Stimulated activated CD4-positive, alpha-beta T cell treated with anti-CD3 and anti-CD28 coated beads, Interleukin-12 subunit alpha, Interleukin-12 subunit beta, amount 100 ng/mL, for 24 hours (primary cell): Measurements from ENCODE around the gene CEACAM6.
A peak's percentile ranks its signal among the peaks of the same experiment; 100 is the strongest.
"Not testable (repeated sequence)": the region's sequence is repeated elsewhere in the genome, so short reads cannot be mapped to it uniquely, and the experiment has no call there.

Source experiments
- DNase-seq, 2 experiments: peaks; one replicate each; pipeline ENCODE4 v3.0.0-alpha.2; 2020; ENCODE audit warnings: low read depth in 2 of 2

The CEACAM6 gene

DNA sequence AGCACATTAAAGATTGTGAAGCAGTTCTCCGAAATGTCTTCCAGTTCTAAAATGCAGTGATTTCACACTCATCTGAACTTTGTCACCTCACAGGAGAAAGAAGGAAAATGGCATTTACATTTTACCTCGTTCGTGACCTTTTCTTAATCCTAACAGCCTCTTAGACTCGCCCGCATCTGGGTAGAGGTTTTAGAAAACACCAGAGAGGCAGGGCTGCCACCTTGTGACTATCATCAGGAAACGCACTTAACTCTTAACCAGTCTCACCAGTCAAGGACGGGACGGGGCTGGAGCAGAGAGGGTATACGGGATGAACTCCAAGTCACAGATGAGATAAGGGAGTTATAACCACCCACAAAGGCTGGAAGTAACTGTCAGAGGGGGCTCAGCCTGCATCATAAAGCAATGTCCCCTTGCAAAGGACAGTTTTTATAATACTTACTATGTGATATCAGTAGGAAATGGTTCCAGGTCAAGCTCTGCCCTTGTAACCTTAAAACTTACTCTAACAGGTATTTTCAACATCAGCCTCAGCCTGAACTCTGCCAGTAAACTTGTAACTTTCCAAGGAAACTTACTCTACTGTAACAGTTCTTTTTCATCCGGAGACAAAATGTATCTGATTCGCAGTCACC is 8.6 kb upstream of the CEACAM6 start:
- DNase-seq = peak; percentile 30 to 33

DNA sequence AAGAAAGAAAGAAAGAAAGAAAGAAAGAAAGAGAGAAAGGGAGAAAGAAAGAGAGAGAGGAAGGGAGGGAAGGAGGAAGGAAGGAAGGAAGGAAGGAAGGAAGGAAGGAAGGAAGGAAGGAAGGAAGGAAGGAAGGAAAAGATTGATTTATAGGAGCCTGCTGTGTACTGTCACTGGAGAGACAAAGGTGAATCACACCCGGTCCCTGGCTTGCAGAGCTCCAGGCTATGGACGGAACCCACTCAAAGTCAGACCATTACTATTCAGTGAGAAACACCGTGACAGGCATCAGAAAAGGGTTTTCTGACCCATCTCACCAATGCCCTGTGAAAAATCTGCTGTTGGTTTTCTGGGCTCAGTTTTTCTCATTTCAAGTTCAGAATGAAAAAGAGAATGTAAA is 7.3 kb upstream of the CEACAM6 start:
- no peak for DNase-seq

DNA sequence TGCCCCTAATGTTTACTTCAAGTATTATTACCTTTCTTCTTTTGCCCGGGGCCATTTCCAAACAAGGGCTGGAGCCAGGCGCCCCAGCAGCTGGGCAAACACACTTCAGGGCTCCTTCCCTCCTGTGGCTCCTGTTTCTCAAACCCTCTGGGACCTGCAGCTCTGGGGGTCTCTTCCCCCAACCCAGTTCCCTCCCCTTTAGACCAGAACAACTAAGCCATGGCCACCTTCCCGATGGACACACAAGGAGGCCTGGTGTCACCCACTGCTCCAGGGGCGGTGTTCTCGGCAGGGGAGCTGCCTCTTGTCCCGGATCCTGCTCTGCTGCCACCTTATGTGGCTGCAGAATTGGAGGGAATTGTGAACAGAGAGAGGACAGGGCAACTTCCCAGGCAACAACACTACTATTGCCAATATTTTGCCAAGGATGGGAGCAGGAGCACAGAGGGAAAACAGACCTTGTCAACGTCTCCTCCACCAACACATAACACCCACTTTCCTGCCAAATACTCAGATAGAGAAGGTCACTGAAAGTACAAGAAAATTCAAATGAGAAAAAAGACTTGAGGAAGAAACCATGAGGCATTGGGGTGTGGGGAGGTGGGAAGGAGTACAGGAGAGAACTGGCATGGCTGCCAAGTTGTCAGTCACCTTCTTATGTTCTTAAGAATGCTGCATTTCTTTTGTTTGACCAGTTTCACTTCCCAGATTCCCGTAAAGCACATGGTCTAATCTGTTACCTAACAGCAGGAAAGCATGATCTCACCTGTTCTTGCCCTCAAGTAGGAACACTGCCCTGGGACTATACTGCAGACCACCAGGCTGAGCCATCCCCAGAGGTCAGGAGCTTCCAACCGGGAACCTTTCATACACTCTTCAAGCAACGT is 4.8 kb upstream of the CEACAM6 start:
- DNase-seq = not testable (repeated sequence)

DNA sequence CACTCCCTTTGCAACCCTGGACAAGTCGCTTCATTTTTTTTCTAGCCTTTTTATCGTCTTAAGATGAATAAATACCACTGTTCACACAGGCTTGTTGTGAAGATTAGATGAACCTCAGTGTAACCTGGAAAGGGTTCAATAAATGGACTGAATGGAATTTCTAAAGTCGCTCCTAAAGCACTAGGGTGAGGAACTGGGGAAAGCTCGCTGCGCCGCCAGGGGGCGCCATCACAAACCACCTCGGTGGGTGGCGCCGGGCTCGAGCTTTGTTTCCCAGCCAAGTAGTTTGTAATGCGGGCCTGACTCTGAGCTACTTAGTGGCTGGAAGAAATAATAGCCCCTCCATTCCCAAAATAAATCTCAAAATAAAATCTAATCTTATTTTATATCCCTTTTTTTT is 2.2 kb upstream of the CEACAM6 start:
- DNase-seq = peak; percentile 54 to 73

DNA sequence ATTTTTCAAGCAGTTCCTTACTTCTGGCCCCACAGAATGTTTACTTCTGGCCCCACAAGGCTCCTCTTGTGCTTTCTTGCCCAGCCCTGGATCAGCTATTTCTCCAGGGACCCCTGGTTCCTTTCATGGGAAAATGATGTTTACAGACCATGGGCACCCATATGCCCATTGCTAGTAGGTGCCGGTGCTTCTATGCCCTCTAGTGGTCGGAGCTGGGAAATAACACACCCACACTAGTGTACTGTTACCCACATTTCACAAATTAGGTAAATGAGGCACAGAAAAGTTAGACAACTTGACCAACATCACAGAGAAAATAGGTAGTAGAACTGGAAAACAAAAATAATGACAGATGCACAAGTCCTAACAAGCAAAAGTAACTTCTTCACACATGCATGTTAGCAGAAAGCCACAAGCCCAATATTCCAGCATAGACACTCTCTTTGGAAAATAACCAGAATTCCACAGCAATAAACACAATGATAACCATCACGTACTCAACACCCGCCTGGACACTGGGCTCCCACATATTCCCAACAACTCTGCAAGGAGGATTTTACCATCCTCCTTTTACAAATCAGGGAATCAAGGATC is 1.3 kb upstream of the CEACAM6 start:
- DNase-seq = peak; percentile 36 to 74

DNA sequence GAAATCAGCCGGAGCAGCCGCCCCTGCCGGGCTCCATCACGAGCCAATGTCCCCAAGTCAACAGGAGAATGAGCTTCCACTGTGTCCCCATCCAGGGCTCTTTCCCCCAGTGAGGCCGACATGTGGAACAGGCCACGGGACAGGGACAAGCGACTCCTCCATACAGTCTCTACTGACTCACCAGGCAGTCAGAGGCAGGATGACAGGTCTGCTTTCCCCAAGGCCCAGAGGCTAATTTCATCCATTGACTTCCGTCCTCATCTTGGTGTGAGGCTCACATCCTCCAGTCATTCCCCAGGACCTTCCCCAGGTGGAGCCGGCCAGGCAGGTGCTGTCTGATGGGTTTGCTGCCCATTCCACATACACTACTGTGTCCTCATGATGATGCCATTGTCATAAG is 3.5 kb downstream of the CEACAM6 start:
- no peak for DNase-seq

DNA sequence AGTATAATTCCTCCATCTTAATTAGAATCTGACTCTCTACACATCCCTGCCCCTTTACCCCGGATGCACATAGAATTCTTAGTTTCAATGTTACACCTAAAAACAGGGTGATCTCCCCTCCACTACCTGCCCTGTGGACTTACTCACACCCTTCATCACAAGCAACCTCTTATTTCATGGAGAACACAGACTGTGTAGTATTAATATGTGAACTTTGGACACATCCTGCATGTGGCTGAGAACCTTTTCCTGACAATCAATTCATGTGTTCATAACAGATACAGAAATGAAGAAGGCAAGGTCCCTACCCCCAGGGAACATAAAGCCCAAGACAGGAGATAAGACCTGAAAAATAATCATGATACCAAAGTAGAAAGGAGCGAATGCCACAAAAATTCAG is 11.8 kb downstream of the CEACAM6 start:
- no peak for DNase-seq

DNA sequence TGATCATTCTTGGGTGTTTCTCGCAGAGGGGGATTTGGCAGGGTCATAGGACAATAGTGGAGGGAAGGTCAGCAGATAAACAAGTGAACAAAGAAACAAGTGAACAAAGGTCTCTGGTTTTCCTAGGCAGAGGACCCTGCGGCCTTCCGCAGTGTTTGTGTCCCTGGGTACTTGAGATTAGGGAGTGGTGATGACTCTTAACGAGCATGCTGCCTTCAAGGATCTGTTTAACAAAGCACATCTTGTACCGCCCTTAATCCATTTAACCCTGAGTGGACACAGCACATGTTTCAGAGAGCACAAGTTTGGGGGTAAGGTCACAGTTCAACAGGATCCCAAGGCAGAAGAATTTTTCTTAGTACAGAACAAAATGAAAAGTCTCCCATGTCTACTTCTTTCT is 12.8 kb downstream of the CEACAM6 start:
- not testable (repeated sequence) for DNase-seq

DNA sequence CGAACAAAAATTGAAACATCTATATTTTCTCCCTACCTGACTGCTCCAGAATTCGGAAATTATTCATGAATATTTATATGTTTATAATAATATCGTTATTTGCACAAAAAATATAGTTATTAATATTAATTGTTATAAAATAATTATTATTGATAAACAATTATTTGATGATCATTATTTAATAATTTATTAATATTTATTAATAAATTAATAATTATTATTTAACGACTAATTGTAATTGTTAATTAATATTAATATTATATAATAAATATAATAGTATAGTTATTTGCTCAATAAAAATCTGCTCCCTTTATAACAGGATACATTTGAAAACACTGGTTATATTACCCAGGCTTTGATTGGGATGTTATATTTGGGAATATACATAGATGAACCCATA is 14.3 kb downstream of the CEACAM6 start:
- no peak for DNase-seq

DNA sequence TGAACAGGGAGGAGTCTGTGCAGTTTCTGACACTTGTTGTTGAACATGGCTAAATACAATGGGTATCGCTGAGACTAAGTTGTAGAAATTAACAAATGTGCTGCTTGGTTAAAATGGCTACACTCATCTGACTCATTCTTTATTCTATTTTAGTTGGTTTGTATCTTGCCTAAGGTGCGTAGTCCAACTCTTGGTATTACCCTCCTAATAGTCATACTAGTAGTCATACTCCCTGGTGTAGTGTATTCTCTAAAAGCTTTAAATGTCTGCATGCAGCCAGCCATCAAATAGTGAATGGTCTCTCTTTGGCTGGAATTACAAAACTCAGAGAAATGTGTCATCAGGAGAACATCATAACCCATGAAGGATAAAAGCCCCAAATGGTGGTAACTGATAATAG is 16.1 kb downstream of the CEACAM6 start:
- no peak for DNase-seq

DNA sequence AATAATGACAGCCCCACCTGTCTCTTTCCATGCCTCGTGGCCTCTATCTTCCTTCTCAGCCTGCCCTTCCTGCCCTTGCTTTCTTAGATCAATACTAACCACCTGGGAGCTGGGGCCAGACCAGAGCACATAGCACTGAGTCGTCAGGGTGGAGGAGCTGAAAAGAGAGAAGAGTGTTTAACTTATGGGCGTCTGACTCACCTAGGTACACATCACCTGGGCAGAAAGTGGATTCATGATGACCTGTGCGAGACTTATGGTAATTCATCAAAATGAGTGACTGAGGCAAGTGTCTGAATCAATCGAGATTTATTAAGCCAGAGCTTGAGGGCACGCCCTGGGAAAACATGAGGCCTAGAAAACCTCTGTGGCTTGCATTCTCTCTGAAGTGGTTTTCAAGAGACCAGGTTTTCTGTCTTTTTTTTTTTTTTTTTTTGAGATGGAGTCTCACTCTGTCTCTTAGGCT is 19.2 kb downstream of the CEACAM6 start:
- peak; percentile 17 to 35 for DNase-seq

DNA sequence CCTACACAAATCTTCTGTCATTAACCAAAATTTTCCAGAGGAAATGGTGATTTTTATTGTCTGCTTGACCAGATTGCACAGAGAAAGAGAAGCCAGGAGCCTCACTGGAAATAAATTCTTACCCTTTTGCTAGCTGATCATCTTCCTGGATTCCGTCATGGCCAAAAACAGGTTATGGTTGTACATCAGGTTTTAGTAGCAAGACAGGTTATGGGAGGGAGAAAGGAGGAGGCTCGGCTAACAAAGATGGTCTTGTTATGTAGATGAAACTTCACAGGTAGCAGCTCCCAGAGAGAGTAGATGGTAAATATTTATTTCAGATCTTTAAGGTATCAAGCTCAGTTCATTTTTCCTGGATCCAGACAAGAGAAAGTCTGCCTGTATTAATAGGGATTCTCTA is 21.4 kb downstream of the CEACAM6 start:
- DNase-seq = no peak

DNA sequence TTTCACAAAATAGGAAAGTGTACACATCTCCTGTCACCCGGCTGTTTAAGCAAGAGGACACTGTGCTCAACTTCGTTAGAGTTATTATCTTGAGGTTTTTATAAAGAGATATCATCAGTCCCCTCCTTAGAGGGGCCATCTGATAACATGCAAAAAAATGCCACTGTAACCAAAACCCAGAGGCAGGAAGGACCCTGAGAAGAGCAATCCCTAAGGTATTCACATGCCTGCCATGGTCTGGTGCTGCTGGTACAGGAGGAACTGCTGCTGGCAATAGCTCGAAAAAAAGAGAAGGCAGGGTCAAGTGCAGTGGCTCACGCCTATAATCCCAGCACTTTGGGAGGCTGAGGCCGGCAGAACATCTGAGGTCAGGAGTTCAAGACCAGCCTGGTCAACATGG is 28.3 kb downstream of the CEACAM6 start:
- no peak for DNase-seq

DNA sequence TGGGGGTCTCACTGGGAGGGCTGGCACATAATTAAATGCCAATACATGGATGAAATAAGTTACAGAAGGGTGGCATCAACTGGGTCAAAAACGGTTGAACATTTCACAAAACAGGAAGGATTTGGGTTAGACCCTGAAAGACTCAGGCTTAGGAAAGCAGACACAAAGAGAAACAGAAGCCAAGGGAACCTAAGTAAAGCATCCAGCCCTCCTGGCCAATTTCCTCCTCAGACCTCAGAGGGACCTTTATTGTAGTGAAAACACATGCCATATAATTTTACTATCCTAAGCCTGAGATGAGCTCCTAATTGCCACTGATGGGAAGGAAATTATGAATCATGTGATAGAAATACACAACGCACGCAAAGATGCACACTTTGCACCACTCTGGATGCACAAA is 29.0 kb downstream of the CEACAM6 start:
- DNase-seq = no peak

DNA sequence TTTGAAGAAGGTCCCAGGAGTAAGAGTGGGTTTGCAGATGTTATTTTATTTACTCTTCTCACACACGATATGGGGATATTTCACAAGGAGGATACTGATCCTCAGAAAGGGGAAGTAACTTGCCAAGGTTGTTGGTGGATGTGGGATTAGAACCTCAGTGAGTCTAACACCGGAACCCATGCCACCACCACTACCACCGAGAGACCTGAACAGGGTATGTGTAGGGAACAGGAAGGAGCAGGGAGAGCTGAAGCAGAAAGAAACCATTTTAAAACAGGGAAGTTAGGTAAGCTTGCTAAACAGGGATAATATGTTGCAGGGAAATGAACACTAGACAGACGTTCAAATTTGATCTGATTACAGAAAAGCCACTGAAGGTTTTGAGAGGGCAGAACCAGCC is 29.4 kb downstream of the CEACAM6 start:
- no peak for DNase-seq

DNA sequence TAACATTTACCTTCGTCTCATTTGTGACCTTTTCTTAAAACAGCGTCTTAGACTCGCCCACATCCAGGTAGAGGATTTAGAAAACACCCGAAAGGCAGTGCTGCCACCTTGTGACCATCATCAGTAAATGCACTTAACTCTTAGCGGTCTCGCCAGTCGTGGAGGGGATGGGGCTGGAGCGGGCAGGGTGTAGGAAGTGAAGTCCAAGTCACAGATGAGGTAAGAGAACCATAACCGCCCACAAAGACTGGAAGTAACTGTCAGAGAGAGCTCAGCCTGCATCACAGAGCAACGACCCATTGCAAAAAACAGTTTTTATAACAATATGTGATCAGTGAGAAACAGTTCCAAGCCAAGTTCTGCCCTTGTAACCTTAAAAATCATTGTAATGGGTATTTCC is 30.3 kb downstream of the CEACAM6 start:
- DNase-seq = peak; percentile 40 to 58

DNA sequence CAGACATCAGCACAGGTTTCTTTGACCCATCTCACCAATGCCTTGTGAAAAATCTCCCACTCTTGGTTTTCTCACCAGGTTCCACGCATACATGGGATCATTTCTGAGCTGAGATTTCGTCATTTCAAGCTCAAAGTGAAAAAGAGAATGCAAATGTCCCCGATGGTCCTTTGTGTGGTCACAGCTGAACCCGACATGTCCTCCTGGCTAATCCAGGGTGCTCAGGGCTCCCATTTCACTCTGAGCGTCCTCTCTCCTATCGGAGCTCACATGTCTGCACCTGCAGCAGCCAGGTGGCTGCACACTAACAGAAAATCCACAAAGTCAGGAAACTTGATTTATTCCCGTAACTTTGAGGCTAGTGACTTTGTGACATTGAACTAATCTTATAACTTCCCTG is 31.7 kb downstream of the CEACAM6 start:
- no peak for DNase-seq

DNA sequence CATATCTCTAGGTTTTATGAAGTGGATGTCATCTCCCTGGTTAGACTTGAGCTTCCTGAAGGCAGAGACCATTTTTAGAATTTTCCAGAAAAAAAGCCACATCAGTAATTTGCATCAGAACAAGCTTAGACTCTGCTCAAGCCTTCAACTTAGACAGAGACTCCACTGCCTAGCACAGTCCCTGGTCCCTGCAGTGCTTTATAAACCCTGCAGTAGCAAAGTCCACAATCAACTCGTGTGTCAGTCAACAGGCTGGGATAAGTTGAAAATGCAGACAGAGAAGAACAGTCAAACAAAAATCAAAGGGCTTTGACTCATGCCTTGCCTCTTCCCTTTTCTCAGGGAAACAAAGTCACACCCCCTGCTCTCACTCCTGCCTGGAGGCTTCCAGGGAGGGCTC is 33.2 kb downstream of the CEACAM6 start:
- DNase-seq = not testable (repeated sequence)

DNA sequence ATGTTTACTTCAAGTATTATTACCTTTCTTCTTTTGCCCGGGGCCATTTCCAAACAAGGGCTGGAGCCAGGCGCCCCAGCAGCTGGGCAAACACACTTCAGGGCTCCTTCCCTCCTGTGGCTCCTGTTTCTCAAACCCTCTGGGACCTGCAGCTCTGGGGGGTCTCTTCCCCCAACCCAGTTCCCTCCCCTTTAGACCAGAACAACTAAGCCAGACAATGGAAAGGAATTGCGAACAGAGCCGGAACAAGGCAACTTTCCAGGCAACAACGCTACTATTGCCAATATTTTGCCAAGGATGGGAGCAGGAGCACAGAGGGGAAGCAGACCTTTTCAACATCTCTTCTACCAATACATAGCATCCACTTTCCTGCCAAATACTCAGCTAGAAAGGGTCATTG is 33.7 kb downstream of the CEACAM6 start:
- DNase-seq = not testable (repeated sequence)

DNA sequence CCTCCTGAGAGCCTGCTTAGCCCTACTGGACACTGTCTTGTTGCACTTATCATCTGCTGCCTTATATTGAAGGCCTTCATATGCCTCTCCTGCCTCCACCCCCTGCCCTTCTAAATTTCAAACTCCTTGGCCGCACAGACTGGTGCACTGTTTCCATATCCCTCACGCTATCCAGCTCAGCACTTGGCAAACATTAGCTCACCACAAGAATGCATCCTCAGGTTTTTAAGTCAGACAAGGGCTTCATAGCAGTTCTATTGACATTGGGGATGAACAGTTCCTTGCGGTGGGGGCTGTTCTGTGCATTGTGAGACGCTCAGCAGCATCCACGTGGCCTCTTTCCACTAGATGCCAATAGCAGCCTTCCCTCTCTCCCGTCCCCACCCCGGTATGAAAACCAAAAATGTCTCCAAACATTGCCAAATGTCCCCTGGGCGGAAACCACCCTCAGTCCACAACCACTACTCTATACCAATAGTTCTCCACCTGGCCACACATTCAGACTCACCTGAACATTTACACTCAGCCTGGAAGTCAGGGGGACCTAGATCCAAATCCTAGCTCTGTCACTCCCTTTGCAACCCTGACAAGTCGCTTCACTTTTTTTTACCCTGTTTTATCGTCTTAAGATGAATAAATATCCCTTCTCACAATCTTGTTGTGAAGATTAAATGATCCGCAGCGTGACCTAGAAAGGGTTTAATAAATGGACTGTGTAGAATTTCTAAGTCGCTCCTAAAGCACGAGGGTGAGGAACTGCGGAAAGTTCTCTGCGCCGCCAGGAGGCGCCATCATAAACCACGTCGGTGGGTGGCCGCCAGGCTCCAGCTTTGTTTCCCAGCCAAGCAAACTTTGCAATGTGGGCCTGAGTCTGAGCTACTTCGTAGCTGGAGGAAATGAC is 37.4 kb downstream of the CEACAM6 start:
- DNase-seq = peak; percentile 18 to 43

DNA sequence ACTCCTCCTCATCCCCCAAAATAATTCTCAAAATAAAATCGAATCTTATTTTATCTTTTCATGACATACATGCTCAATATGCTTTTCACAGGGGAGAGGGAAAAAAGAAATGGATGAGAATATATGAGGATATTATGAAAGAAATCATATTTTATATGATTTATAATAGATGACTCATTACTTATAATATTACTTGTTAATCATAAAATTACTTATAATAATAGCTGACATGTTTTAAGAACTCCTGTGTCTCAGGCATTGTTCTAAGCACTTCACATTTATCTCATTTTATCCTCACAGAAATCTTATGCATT is 38.0 kb downstream of the CEACAM6 start:
- DNase-seq = no peak

DNA sequence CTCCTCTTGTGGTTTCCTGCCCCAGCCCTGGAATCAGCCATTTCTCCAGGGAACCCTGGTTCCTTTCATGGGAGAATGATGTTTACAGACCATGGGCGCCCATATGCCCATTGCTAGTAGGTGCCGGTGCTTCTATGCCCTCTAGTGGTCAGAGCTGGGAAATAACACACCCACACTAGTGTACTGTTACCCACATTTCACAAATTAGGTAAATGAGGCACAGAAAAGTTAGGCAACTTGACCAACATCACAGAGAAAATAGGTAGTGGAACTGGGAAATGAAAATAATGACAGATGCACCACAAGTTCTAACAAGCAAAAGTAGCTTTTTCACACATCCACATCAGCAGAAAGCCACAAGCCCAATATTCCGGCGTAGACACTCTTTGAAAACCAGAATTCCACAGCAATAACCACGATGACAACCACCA is 39.7 kb downstream of the CEACAM6 start:
- DNase-seq = peak; percentile 14 to 61
